GM10266 (cell line): ENCODE results near the gene MAST4.

ENCODE experiments used
- DNase-seq: peaks from one replicate; pipeline ENCODE4 v3.0.0; 2012; ENCODE audit errors: extremely low spot score
- TF ChIP-seq, protein P1 (sequence below): IDR thresholded peaks from 2 replicates; pipeline ENCODE4 v1.5.1; 2012; ENCODE audit warnings: mild to moderate bottlenecking, low read depth; ENCODE audit not compliant: control insufficient read depth, insufficient read depth; ENCODE audit errors: missing control alignments

The MAST4 gene

DNA sequence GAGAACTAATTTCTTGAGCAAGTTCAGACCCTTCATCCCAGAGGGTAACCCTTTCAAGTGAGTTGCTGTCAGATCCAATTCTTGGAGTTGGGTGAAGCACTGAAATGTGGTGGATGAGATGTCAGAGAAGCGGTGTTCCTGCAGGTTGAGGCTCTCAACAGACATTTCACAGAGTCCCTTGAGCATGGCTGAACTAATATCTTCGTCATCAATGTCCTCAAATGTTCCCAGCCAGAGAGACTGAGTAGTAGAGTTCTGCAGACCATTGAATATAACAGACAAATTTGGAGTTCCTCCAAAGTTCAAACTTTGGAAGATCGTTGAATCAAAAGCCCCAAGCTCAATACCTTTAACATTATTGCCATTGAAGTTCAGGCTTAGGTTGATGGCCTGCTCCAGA is 587.7 kb downstream of the MAST4 start:
- DNase-seq: no peak
- TF ChIP-seq, protein P1, sequence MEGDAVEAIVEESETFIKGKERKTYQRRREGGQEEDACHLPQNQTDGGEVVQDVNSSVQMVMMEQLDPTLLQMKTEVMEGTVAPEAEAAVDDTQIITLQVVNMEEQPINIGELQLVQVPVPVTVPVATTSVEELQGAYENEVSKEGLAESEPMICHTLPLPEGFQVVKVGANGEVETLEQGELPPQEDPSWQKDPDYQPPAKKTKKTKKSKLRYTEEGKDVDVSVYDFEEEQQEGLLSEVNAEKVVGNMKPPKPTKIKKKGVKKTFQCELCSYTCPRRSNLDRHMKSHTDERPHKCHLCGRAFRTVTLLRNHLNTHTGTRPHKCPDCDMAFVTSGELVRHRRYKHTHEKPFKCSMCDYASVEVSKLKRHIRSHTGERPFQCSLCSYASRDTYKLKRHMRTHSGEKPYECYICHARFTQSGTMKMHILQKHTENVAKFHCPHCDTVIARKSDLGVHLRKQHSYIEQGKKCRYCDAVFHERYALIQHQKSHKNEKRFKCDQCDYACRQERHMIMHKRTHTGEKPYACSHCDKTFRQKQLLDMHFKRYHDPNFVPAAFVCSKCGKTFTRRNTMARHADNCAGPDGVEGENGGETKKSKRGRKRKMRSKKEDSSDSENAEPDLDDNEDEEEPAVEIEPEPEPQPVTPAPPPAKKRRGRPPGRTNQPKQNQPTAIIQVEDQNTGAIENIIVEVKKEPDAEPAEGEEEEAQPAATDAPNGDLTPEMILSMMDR: no peak

DNA sequence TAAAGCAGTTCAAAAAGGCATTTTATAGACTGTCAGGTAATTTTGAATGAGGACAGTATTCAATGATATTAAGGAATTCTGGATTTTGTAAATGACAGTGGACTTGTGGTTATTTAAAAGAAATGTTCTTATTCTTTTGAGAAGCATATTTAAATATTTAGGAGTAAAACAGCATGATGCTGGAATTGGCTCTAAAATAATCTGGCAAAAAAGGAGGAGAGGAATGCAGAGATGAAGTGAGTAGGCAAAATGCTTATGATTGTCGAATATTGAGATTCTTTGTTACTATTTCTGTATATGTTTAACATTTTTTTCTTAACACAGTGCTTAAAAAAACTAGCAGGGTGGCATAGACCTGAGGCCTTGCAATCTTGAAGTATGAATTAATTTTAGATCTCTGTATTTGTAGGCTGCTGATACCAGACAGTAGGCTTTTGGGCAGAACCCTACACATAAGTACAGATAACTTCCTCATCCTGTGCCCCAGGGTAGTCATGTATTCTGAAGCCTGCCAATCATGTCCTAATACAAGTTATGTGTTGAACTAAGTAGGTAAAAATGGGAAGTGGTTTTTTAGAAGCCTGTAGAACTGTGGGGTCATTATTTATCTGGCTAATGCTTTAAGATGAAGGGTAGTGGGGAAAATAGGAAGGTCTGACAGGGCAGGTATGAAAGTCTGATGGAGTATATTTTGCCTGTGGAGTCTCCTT is 591.0 kb downstream of the MAST4 start:
- TF ChIP-seq, protein P1: no peak
- DNase-seq: no peak

DNA sequence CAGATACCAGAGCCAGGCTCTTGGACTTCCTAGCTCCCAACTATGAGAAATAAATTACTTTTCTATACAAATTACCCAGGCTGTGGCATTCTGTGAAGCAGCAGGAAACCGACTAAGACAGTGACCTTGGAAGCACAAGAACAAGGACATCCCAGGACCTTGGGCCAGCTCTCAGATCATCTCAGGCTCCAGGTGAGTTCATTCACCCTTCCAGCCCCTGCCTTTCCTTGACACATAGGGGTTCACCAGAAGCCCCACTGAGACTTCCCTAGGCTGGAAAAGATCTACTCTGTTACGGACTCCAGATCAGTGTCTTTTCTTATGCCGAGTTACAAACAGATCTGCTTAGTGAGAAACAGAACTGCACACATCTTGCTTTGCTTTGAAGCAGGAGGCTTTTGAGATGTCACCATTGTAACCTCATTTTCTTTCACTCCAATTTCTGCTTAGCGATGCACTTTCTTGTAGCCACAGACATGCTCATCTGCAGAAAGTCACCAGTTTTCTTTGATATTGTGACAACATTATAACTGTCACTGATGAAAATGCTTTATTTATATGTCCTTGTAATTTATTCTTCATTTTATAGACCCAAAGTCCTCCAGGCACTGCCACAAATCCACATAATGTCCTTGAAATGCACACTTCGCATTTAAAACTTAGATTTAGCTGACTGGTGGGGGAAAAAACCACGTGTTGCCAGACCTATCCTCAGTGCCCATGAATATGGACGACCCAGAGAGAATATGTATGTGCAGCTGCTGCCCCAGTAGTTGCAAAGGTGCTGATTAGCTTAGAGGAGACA is 592.3 kb downstream of the MAST4 start:
- DNase-seq: no peak
- TF ChIP-seq, protein P1: no peak

DNA sequence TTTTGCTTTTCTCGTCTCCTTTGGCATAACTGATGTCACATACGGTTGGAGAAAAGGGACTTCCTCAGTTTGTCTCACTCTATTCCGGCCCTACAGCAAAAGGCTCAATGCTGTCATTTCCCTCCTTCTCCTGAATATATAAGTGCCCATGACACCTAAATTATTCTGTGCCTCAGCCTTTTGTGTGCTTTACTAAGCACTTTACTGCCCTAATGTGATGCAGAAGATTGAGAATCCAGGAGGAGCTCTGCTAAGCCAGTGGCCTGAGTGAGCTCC is 592.8 kb downstream of the MAST4 start:
- TF ChIP-seq, protein P1: no peak
- no peak for DNase-seq

DNA sequence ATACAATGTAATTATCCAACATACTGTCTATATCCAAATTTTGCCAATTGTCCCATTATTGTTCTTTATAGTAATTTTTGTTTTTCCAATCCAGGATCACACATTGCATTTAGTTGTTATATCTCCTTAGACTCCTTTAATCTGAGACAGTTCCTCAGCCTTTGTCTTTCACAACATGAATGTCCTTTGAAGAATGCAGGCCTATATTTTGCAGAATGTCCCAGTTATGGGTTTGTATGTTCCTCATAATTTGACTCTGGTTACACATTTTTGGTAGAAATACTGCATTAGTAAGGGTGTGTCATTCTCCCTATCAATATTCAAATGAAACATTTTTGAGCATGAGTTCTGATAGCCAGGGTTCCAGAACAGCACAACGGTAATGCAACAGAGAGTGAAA is 593.7 kb downstream of the MAST4 start:
- TF ChIP-seq, protein P1: no peak
- DNase-seq: no peak

DNA sequence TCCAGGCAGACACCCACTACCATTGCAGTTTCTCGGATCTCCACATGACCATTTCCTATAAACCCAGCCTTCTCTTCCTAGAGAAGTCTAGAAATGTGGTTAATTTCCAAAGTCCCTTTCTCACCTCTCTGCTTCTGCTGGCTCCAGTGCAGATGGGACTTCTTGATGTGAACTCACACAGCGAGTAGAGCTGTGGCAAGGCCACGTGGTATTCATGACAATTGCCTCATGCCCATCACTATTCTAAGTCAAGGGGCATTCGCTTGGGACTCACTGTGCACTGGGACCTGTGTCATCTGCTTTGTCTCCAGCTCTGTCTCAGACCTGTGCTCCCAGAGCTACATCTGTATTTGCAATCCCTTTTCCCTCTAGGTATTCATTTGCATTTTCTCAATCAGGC is 594.2 kb downstream of the MAST4 start:
- TF ChIP-seq, protein P1: no peak
- no peak for DNase-seq

DNA sequence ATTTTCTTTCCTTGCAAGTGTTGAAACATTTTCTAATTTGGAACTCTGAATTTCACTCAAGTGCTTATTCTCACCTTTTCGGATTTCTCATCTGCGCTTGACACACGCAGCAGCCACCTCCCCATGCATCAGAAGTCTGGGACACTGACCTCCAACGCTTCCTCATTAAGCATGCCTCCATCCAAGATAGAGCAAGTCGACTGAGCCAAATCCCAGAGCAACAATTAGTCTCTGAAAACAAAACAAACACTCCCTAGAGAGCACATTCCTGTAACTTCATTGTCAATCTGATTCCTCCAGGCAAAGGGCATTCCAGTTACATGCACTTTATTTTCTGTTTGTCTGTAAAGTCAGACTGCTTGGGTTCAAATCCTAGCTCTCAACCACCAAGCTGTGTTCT is 594.7 kb downstream of the MAST4 start:
- TF ChIP-seq, protein P1: no peak
- DNase-seq: no peak
